ENCODE measurements around the gene ADAM10. TPM values are rescaled to one million over a fixed set of nuclear protein-coding genes. Genes with fewer than 3 reads are reported as not detected.

ADAM10 gene
- total RNA-seq, 2 experiments from 2014 or later: 61.9 to 103 TPM

DNA sequence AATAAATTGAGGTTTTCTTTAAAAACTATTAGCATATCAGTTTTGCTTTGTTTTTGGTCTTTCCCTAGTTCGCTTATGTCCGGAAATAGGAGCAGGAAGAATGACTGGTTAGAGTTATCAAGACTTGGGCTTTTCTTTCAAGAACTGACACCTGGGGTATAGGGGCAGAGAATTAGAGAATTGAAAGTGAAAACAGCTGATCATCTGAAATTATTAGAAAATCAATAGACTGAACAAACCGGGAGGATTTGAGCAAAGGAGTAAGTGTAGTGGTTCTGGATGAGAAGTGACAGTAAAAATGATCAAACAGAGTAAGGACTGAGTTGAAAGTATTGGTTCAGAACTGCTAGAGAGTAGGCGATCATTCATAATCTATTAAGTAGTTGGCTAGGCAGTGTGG, 27.6 kb upstream of the ADAM10 start:
- BruUV-seq (replicated peaks): no TSS peak
- Histone ChIP-seq H2AFZ (ENCODE audit: low read length) (no peak overlapping the region), H3K27ac (ENCODE audit: low read depth, low read length, poor library complexity, severe bottlenecking) (no peak overlapping the region), H3K9me2 (ENCODE audit: insufficient read depth, low read length) (no peaks in the 10 kb centered on the region), H4K20me1 (ENCODE audit: insufficient read depth, low read length) (no peaks in the 10 kb centered on the region), H3K4me2 (ENCODE audit: low read length) (peak overlapping the region; percentile 34), H3K4me1 (ENCODE audit: insufficient read depth, low read length, poor library complexity, severe bottlenecking) (peaks cover 31% of the 10 kb centered on the region), H3K36me3 (ENCODE audit: insufficient read depth, low read length) (no peaks in the 10 kb centered on the region), H3K9me3 (ENCODE audit: low read length) (no peaks in the 10 kb centered on the region), H3K79me2 (ENCODE audit: insufficient read depth, low read depth, low read length) (peaks cover 16% of the 10 kb centered on the region; the same call in 1 of the 2 replicates), H3K4me3 (ENCODE audit: low read depth, low read length, poor library complexity, severe bottlenecking) (no peak overlapping the region)
- no peak for TF ChIP-seq EZH2phosphoT487 (IDR thresholded peaks at IDR 0.05; ENCODE audit: borderline replicate concordance, low read depth, low read length)
- TF ChIP-seq, protein P1, sequence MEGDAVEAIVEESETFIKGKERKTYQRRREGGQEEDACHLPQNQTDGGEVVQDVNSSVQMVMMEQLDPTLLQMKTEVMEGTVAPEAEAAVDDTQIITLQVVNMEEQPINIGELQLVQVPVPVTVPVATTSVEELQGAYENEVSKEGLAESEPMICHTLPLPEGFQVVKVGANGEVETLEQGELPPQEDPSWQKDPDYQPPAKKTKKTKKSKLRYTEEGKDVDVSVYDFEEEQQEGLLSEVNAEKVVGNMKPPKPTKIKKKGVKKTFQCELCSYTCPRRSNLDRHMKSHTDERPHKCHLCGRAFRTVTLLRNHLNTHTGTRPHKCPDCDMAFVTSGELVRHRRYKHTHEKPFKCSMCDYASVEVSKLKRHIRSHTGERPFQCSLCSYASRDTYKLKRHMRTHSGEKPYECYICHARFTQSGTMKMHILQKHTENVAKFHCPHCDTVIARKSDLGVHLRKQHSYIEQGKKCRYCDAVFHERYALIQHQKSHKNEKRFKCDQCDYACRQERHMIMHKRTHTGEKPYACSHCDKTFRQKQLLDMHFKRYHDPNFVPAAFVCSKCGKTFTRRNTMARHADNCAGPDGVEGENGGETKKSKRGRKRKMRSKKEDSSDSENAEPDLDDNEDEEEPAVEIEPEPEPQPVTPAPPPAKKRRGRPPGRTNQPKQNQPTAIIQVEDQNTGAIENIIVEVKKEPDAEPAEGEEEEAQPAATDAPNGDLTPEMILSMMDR (conservative IDR thresholded peaks at IDR 0.05; ENCODE audit: low read length): no peak
- CTCF ChIA-PET (ENCODE audit: unreplicated experiment): no interaction called here
- no peak for DNase-seq (ENCODE audit: low spot score)
- intact Hi-C loops (cut with micrococcal nuclease; ENCODE audit: unreplicated experiment): no loop called here
- POLR2A ChIA-PET: interaction anchor here (0.5 to 0.9 kb wide), 2 partner anchors 42 to 543 kb away, joined by 3 to 4 read pairs; no protein-coding TSS in a partner anchor

DNA sequence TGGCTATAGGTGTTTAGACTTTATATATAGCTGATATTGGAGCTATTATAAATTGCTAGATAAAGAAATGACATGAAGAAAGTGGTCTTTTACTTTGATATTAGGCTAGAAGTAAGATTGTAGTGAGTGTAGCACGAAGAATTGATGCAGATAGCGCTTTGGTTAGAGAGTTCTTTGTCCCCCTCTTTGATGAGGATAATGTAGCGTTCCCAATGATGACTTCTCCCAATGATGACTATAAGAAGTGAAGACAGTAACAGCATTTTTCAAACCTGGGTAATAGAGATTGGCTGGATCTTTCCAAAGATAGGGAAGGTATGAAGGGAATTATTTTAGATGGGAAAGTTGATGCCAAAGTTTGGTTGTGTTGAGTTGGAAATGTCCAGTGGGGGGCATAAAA, 25.9 kb upstream of the ADAM10 start:
- Histone ChIP-seq H3K79me2 (ENCODE audit: insufficient read depth, low read depth, low read length) (peaks cover 22% of the 10 kb centered on the region; the same call in 1 of the 2 replicates), H3K9me3 (ENCODE audit: low read length) (no peaks in the 10 kb centered on the region), H3K27ac (ENCODE audit: low read depth, low read length, poor library complexity, severe bottlenecking) (no peak overlapping the region), H2AFZ (ENCODE audit: low read length) (no peak overlapping the region), H3K4me2 (ENCODE audit: low read length) (0 out of 2 replicates have a peak overlapping the region, but pooled peaks have one; percentile 88), H4K20me1 (ENCODE audit: insufficient read depth, low read length) (no peaks in the 10 kb centered on the region), H3K36me3 (ENCODE audit: insufficient read depth, low read length) (no peaks in the 10 kb centered on the region), H3K9me2 (ENCODE audit: insufficient read depth, low read length) (no peaks in the 10 kb centered on the region), H3K4me1 (ENCODE audit: insufficient read depth, low read length, poor library complexity, severe bottlenecking) (peaks cover 34% of the 10 kb centered on the region), H3K4me3 (ENCODE audit: low read depth, low read length, poor library complexity, severe bottlenecking) (no peak overlapping the region)
- CTCF ChIA-PET (ENCODE audit: unreplicated experiment): no interaction called here
- BruUV-seq (replicated peaks): no TSS peak
- POLR2A ChIA-PET: interaction anchor here (1.5 kb wide), 1 partner anchor 156 kb away, joined by 12 read pairs; no protein-coding TSS in a partner anchor
- no peak for TF ChIP-seq EZH2phosphoT487 (IDR thresholded peaks at IDR 0.05; ENCODE audit: borderline replicate concordance, low read depth, low read length)
- TF ChIP-seq, protein P1 (conservative IDR thresholded peaks at IDR 0.05; ENCODE audit: low read length): no peak
- intact Hi-C loops (cut with micrococcal nuclease; ENCODE audit: unreplicated experiment): no loop called here
- no peak for DNase-seq (ENCODE audit: low spot score)

- DNase-seq (ENCODE audit: low spot score): no peak
- ChIA-PET POLR2A (no interaction called here), CTCF (ENCODE audit: unreplicated experiment) (no interaction called here)
- H3K4me2 ChIP-seq (ENCODE audit: low read length): peak overlapping the region; percentile 88
- H3K9me3 ChIP-seq (ENCODE audit: low read length): no peaks in the 10 kb centered on the region
- peaks cover 39% of the 10 kb centered on the region for H3K4me1 ChIP-seq (ENCODE audit: insufficient read depth, low read length, poor library complexity, severe bottlenecking)
- H2AFZ ChIP-seq (ENCODE audit: low read length): no peak overlapping the region
- peak overlapping the region; percentile 90 for H3K4me3 ChIP-seq (ENCODE audit: low read depth, low read length, poor library complexity, severe bottlenecking)
- H3K79me2 ChIP-seq (ENCODE audit: insufficient read depth, low read depth, low read length): peaks cover 20% of the 10 kb centered on the region; the same call in 1 of the 2 replicates
- H3K27ac ChIP-seq (ENCODE audit: low read depth, low read length, poor library complexity, severe bottlenecking): no peak overlapping the region
- intact Hi-C loops (cut with micrococcal nuclease; ENCODE audit: unreplicated experiment): loop anchor here (5.0 kb wide), 1 partner anchor 501 kb away; no protein-coding TSS in a partner anchor
- BruUV-seq (replicated peaks): no TSS peak
- no peaks in the 10 kb centered on the region for H3K9me2 ChIP-seq (ENCODE audit: insufficient read depth, low read length)
- no peaks in the 10 kb centered on the region for H4K20me1 ChIP-seq (ENCODE audit: insufficient read depth, low read length)
- no peaks in the 10 kb centered on the region for H3K36me3 ChIP-seq (ENCODE audit: insufficient read depth, low read length)
- TF ChIP-seq EZH2phosphoT487 (IDR thresholded peaks at IDR 0.05; ENCODE audit: borderline replicate concordance, low read depth, low read length): no peak
- TF ChIP-seq, protein P1 (conservative IDR thresholded peaks at IDR 0.05; ENCODE audit: low read length): no peak
These were observed 23.5 kb upstream of the ADAM10 start for GRCh38 chr15:58773024-58773423.
